HepG2 (cell line): ENCODE measurements around the gene SLC9A8. TPM values are rescaled to one million over a fixed set of nuclear protein-coding genes. Genes with fewer than 3 reads are reported as not detected.
"Not testable (repeated sequence)": the region's sequence is repeated elsewhere in the genome, so short reads cannot be mapped to it uniquely, and the experiment has no call there.

ENCODE experiments used
- ATAC-seq: fragments of 200-7000 bp; cut with Tn5 transposase; 3 replicates; pipeline ENCODE4 v1.9.1; 2020; ENCODE audit warnings: mild to moderate bottlenecking, moderate library complexity
- BruUV-seq: library from RNA; stranded (reverse); fragments of 400-500 nt; replicated peaks from 2 replicates; lab custom pipeline; 2021; lab: Mats Ljungman, UMichigan
- CTCF ChIA-PET: fragments of 300-600 bp; formaldehyde crosslinking; extraction: SDS; loops from one replicate; lab custom pipeline; 2021; ENCODE audit warnings: low total read pairs, inconsistent platforms, low intra/inter-chr PET ratio; lab: Yijun Ruan, JAX
- POLR2A ChIA-PET: fragments of 350-600 bp; sonication (Branson Sonifier 250); formaldehyde crosslinking; loops from one replicate; lab custom pipeline; 2020; ENCODE audit warnings: antibody characterized with exemption, inconsistent platforms; lab: Yijun Ruan, JAX
- DNase-seq: peaks from one replicate; pipeline ENCODE4 v3.0.0-alpha.2; 2015; ENCODE audit warnings: low spot score
- FAIRE-seq: peaks from 3 replicates; lab custom pipeline; 2011; peaks lifted over from hg19 to GRCh38; lab: Jason Lieb, UNC
- H2AFZ ChIP-seq: one replicate; pipeline ENCODE4 v1.6.1; 2011; ENCODE audit warnings: low read length, inconsistent platforms
- H3K27ac ChIP-seq: fragments of 300-600 bp; 3 replicates; pipeline ENCODE4 v1.8.0; 2011; ENCODE audit warnings: mixed run types, mild to moderate bottlenecking, mixed read lengths, low read length, inconsistent platforms; ENCODE audit not compliant: insufficient read depth; ENCODE audit errors: extremely low read length
- H3K27me3 ChIP-seq, 2 experiments: fragments of 200-600 bp in 1 of 2; 2 replicates in 1 of 2; 3 replicates in 1 of 2; pipeline versions ENCODE4 v1.6.0 to v1.8.0; 2011; ENCODE audit warnings: low read length in 2 of 2, mild to moderate bottlenecking in 2 of 2, moderate library complexity in 2 of 2, inconsistent platforms in 1 of 2; ENCODE audit not compliant: insufficient read depth in 2 of 2, control insufficient read depth in 1 of 2
- H3K36me3 ChIP-seq, 2 experiments: fragments of 200-600 bp in 1 of 2; replicated peaks in 1 of 2; 2 replicates in 1 of 2; 3 replicates in 1 of 2; pipeline versions ENCODE4 v1.5.1 to v1.8.0; 2011; ENCODE audit warnings: low read length in 2 of 2, inconsistent platforms in 1 of 2; ENCODE audit not compliant: insufficient read depth in 2 of 2, control insufficient read depth in 1 of 2
- H3K4me1 ChIP-seq: 2 replicates; pipeline ENCODE4 v1.5.1; 2012; ENCODE audit warnings: low read length, inconsistent platforms; ENCODE audit not compliant: insufficient read depth
- H3K4me2 ChIP-seq: 2 replicates; pipeline ENCODE4 v1.6.0; 2011; ENCODE audit warnings: low read depth, low read length, inconsistent platforms
- H3K4me3 ChIP-seq, 3 experiments: fragments of 200-600 bp in 1 of 3; sonication (generic), shearing (Covaris generic) in 1 of 3; replicated peaks in 1 of 3; 2 replicates each; pipeline ENCODE4 v1.5.1; 2011 to 2016; ENCODE audit warnings: low read length in 3 of 3, inconsistent platforms in 2 of 3, low read depth in 2 of 3, mild to moderate bottlenecking in 2 of 3, control low read depth in 1 of 3, mixed read lengths in 1 of 3; ENCODE audit not compliant: insufficient read depth in 1 of 3
- H3K79me2 ChIP-seq: one replicate; pipeline ENCODE4 v1.6.1; 2011; ENCODE audit warnings: low read length, inconsistent platforms; ENCODE audit not compliant: insufficient read depth
- H3K9ac ChIP-seq: 2 replicates; pipeline ENCODE4 v1.6.0; 2011; ENCODE audit warnings: mild to moderate bottlenecking, low read depth, low read length, inconsistent platforms; ENCODE audit not compliant: insufficient read depth
- H3K9me3 ChIP-seq: 2 replicates; pipeline ENCODE4 v1.5.1; 2012; ENCODE audit warnings: mild to moderate bottlenecking, low read length
- H4K20me1 ChIP-seq: 2 replicates; pipeline ENCODE4 v1.6.0; 2011; ENCODE audit warnings: inconsistent platforms, mild to moderate bottlenecking, low read length, moderate library complexity; ENCODE audit not compliant: insufficient read depth
- GLI4 ChIP-seq: sonication (generic); formaldehyde crosslinking; IDR thresholded peaks from 2 replicates; pipeline ENCODE4 v1.5.1; 2020; ENCODE audit warnings: missing genetic modification reagents, mild to moderate bottlenecking, moderate library complexity, borderline replicate concordance
- ZNF430 ChIP-seq: sonication (generic); formaldehyde crosslinking; IDR thresholded peaks from 2 replicates; pipeline ENCODE4 v1.9.0; 2021; ENCODE audit warnings: mild to moderate bottlenecking, missing genetic modification reagents
- ZNF652 ChIP-seq: IDR thresholded peaks from 2 replicates; pipeline ENCODE4 v1.6.1; 2016; ENCODE audit warnings: low read depth, borderline replicate concordance
- ZNF746 ChIP-seq: sonication (generic); formaldehyde crosslinking; IDR thresholded peaks from 2 replicates; pipeline ENCODE4 v1.8.0; 2022; ENCODE audit warnings: mild to moderate bottlenecking, missing genetic modification reagents
- WGBS: methylation state at CpG from one replicate; pipeline ENCODE4 v1.1.6; 2017; ENCODE audit warnings: low lambda C conversion rate; 5-methylcytosine and 5-hydroxymethylcytosine counted together
- in situ Hi-C: cut with HindIII; loops from 2 replicates; pipeline ENCODE4 v1.10.0; 2017; ENCODE audit warnings: low pct_unique_long_range_greater_than_20kb; ENCODE audit not compliant: extremely low pct_ligation_motif_present
- intact Hi-C: fragments of 100-400 bp; cut with micrococcal nuclease; formaldehyde crosslinking; loops from one replicate; pipeline ENCODE4 v1.10.0; 2022; ENCODE audit not compliant: unreplicated experiment
- polyA plus RNA-seq, 8 experiments: library from polyadenylated mRNA; depleted of rRNA in 3 of 8; stranded (reverse) in 7 of 8; unstranded in 1 of 8; fragments of >200 nt; fragmentation: Illumina TruSeq in 4 of 8; extraction: Trizol in 4 of 8; gene quantifications; 2 replicates each; pipeline versions ENCODE4 v1.2.1 to v1.2.3, GENCODE V29; 2011 to 2016; ENCODE audit warnings: low read depth in 4 of 8, missing spikeins in 1 of 8, mixed read lengths in 1 of 8; ENCODE audit not compliant: insufficient read depth in 1 of 8
- total RNA-seq, 5 experiments: library from RNA; depleted of rRNA; stranded (reverse); fragments of >200 nt; fragmentation: Illumina TruSeq; extraction: Trizol; gene quantifications; 2 replicates each; pipeline ENCODE4 v1.2.3, GENCODE V29; 2016; ENCODE audit warnings: low read depth in 1 of 5

SLC9A8 gene
- total and polyA plus RNA-seq, 2 of the 13 experiments (the other 11 are each of a cell fraction or from before 2014, with no cell fraction given): 4.1 to 7.4 TPM

GRCh38 chr20:49859807-49860206, 47.2 kb downstream of the SLC9A8 start:
- H2AFZ ChIP-seq: no peak overlapping the region
- H3K9me3 ChIP-seq: no peaks in the 10 kb centered on the region
- no peak for TF ChIP-seq GLI4 (CRISPR knock-in tag)
- peak; percentile 92 for TF ChIP-seq ZNF652
- 0 out of 2 replicates have a peak, but pooled peaks have one; percentile 32 for TF ChIP-seq ZNF430 (CRISPR knock-in tag)
- no peak for DNase-seq
- BruUV-seq: no TSS peak
- H3K4me1 ChIP-seq: 0 out of 2 replicates have a peak, but pooled peaks cover 6% of the 10 kb centered on the region
- no peak overlapping the region for H3K27ac ChIP-seq
- intact Hi-C loops (no loop called here), in situ Hi-C loops (no loop called here)
- no peak for ATAC-seq
- H3K36me3 ChIP-seq: peaks cover 8 to 24% of the 10 kb centered on the region in 2 experiments
- no peak overlapping the region for H3K4me3 ChIP-seq
- no peaks in the 10 kb centered on the region for H3K27me3 ChIP-seq
- H3K79me2 ChIP-seq: no peaks in the 10 kb centered on the region
- FAIRE-seq: no peak
- no peak overlapping the region for H3K4me2 ChIP-seq
- CTCF ChIA-PET: no interaction called here
- no peaks in the 10 kb centered on the region for H4K20me1 ChIP-seq
- POLR2A ChIA-PET: no interaction called here
- no peak overlapping the region for H3K9ac ChIP-seq

- BruUV-seq, POLR2A ChIA-PET, H3K9me3 ChIP-seq, in situ Hi-C loops, H3K4me3 ChIP-seq, H3K9ac ChIP-seq, H3K27ac ChIP-seq, H4K20me1 ChIP-seq, H3K79me2 ChIP-seq, H3K4me2 ChIP-seq, intact Hi-C loops, ATAC-seq, H3K4me1 ChIP-seq, FAIRE-seq, H2AFZ ChIP-seq, CTCF ChIA-PET, DNase-seq, H3K27me3 ChIP-seq: not testable (repeated sequence)
- peaks cover 6 to 26% of the 10 kb centered on the region in 2 experiments for H3K36me3 ChIP-seq
- 0 out of 2 replicates have a peak, but pooled peaks have one; percentile 34 for TF ChIP-seq ZNF746 (CRISPR knock-in tag)
- 97% methylated on average over 3 of the region's 3 CpGs for WGBS
Observed at GRCh38 chr20:49861232-49861631, 48.6 kb downstream of the SLC9A8 start.
